Caki2 (cell line): ENCODE data around the gene ADAMTS10. TPM values are rescaled to one million over a fixed set of nuclear protein-coding genes. Genes with fewer than 3 reads are reported as not detected.

Source experiments
- DNase-seq: peaks from one replicate; pipeline ENCODE4 v3.0.0-alpha.2; 2015; ENCODE audit warnings: low read depth
- in situ Hi-C: cut with HindIII; loops from 2 replicates; pipeline ENCODE4 v1.10.0; 2016; ENCODE audit warnings: low sequenced_read_pairs, low pct_unique_long_range_greater_than_20kb, mixed read lengths
- total RNA-seq: library from RNA; depleted of rRNA; stranded (reverse); fragments of >200 nt; shearing (Covaris generic); gene quantifications from 2 replicates; pipeline ENCODE4 v1.2.3, GENCODE V29; 2014; ENCODE audit warnings: low replicate concordance; rRNA removed

ADAMTS10 gene
- total RNA-seq, 1 experiment from 2014 or later, result 4.8 TPM

GRCh38 chr19:8537099-8537498 is 73.4 kb downstream of the ADAMTS10 start:
- DNase-seq, result no peak
- in situ Hi-C loops, result no loop called here

- DNase-seq, result no peak
- in situ Hi-C loops, result no loop called here
Observed at GRCh38 chr19:8536282-8536681, 74.2 kb downstream of the ADAMTS10 start.

- DNase-seq, result no peak
- in situ Hi-C loops, result no loop called here
Observed at GRCh38 chr19:8532225-8532624, 78.3 kb downstream of the ADAMTS10 start.

- DNase-seq, result no peak
- in situ Hi-C loops, result no loop called here
Observed at GRCh38 chr19:8531470-8531869, 79.0 kb downstream of the ADAMTS10 start.

Other genes with a start within 250 kb of the ADAMTS10 start
- gene ANGPTL4, start 246.6 kb downstream of the ADAMTS10 start, total RNA-seq, result 27.5 and 27.8 TPM in 2 replicates
- 14.4 and 21.3 TPM in 2 replicates for gene RAB11B, start 220.4 kb downstream of the ADAMTS10 start, total RNA-seq
- gene MARCHF2, start 197.4 kb downstream of the ADAMTS10 start, total RNA-seq, result 47.5 and 58.4 TPM in 2 replicates
- gene HNRNPM, start 165.7 kb downstream of the ADAMTS10 start, total RNA-seq, result 55.7 and 66.6 TPM in 2 replicates
- not detected in 2 replicates for gene PRAM1, start 108.1 kb downstream of the ADAMTS10 start, total RNA-seq
- 0.81 TPM in 1 of 2 replicates, not detected in the other for gene ZNF414, start 96.5 kb downstream of the ADAMTS10 start, total RNA-seq
- 0.03 and 0.52 TPM in 2 replicates for gene MYO1F, start 33.3 kb downstream of the ADAMTS10 start, total RNA-seq
- gene NFILZ, start 19.9 kb upstream of the ADAMTS10 start, total RNA-seq, result not detected in 2 replicates
- gene ACTL9, start 88.1 kb upstream of the ADAMTS10 start, total RNA-seq, result not detected in 2 replicates
- not detected in 2 replicates for gene OR2Z1, start 110.9 kb upstream of the ADAMTS10 start, total RNA-seq
- gene ZNF558, start 221.6 kb upstream of the ADAMTS10 start, total RNA-seq, result 9.1 and 21.9 TPM in 2 replicates
- not detected in 2 replicates for gene MBD3L1, start 221.7 kb upstream of the ADAMTS10 start, total RNA-seq